ENCODE data around the gene S100A11. TPM values are rescaled to one million over a fixed set of nuclear protein-coding genes. Genes with fewer than 3 reads are reported as not detected.

The S100A11 gene
- total RNA-seq, 4 donors from 2014 or later = 431 to 722 (median 606) TPM

DNA sequence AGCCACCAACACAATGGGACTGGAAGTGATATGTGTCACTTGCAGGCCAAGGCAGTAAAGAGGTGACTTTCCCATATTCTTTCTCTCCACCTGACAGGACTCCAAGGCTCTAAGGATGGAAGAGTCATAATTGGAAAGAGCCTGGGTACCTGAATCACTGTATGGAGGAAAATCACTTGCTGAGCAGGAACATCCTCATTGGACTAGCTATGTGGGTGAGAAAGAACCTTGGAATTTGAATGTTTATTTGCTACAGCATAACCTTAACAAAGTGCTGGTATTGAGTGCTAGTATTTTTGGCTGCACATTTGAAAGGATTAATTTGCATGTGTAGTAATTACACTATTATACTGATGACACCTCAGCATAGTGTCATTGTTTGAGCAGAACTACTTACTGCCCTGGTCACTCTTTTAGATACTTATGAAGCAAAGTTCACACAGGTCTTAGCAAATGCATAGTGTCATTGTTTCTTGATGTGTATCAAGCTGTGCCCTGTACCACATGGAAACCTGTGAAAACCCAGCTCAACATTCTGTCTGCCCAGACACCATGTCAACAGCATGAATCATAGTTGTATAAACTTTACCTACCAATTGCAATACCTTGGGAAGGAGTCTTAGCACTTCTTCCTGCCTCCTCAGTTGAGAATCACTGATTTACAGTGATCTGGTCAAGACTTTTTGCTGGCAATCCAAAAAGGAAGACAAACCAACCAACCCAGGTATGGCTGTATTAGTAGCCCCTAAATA is 38.0 kb downstream of the S100A11 start:
- H3K4me1 ChIP-seq = peaks cover 44% of the 10 kb centered on the region
- H3K27ac ChIP-seq = peak overlapping the region; percentile 8
- no peak overlapping the region for H3K4me3 ChIP-seq
- no peaks in the 10 kb centered on the region for H3K27me3 ChIP-seq
- H3K9me3 ChIP-seq = no peaks in the 10 kb centered on the region
- no peak for TF ChIP-seq EP300 (IDR thresholded peaks at IDR 0.05)
- TF ChIP-seq POLR2A (IDR thresholded peaks at IDR 0.05) = no peak
- TF ChIP-seq POLR2AphosphoS5 (IDR thresholded peaks at IDR 0.05) = no peak
- no peak for TF ChIP-seq CTCF (IDR thresholded peaks at IDR 0.05)
- no peak for DNase-seq (ENCODE audit: low spot score in 2 of 2)
- H3K36me3 ChIP-seq = no peaks in the 10 kb centered on the region

- H3K36me3 ChIP-seq = no peaks in the 10 kb centered on the region
- H3K27me3 ChIP-seq = no peaks in the 10 kb centered on the region
- H3K4me3 ChIP-seq = no peak overlapping the region
- peaks cover 37% of the 10 kb centered on the region for H3K4me1 ChIP-seq
- no peak for TF ChIP-seq POLR2AphosphoS5 (IDR thresholded peaks at IDR 0.05)
- no peak for TF ChIP-seq EP300 (IDR thresholded peaks at IDR 0.05)
- no peak for TF ChIP-seq POLR2A (IDR thresholded peaks at IDR 0.05)
- no peak for TF ChIP-seq CTCF (IDR thresholded peaks at IDR 0.05)
- no peak for DNase-seq (ENCODE audit: low spot score in 2 of 2)
- WGBS = 96% methylated on average over 1 of the region's 1 CpG
- H3K9me3 ChIP-seq = no peaks in the 10 kb centered on the region
- no peak overlapping the region for H3K27ac ChIP-seq
These were observed 39.6 kb downstream of the S100A11 start for GRCh38 chr1:151997284-151997570.

- DNase-seq (ENCODE audit: low spot score in 2 of 2) = no peak
- Histone ChIP-seq H3K27ac (no peak overlapping the region), H3K9me3 (no peaks in the 10 kb centered on the region), H3K27me3 (no peaks in the 10 kb centered on the region), H3K4me1 (peaks cover 35% of the 10 kb centered on the region), H3K36me3 (no peaks in the 10 kb centered on the region), H3K4me3 (no peak overlapping the region)
- TF ChIP-seq POLR2AphosphoS5 (IDR thresholded peaks at IDR 0.05) (no peak), POLR2A (IDR thresholded peaks at IDR 0.05) (no peak), CTCF (IDR thresholded peaks at IDR 0.05) (no peak), EP300 (IDR thresholded peaks at IDR 0.05) (no peak)
- WGBS = 42% methylated on average over 2 of the region's 2 CpGs
These were observed 41.0 kb downstream of the S100A11 start for GRCh38 chr1:151995774-151996173.

DNA sequence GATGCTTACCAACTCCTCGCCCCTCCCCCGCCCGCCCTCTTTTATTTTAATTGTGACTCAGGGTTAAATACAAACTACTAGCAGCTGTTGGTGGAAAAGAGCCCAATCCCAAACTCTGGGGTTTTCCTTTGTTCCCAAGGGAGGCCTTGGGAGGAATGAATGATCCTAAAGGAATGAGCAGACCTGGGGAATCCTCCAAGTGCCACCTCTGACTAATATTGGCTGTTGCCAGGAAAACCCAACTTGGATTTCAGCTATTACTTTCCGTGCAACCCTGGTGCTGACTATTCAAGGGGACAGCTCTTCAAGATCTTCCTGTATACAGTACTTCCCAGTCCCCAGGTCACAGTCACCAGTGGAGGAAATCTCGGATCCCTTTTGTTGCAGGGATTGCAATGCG is 41.8 kb downstream of the S100A11 start:
- Histone ChIP-seq H3K36me3 (no peaks in the 10 kb centered on the region), H3K27me3 (no peaks in the 10 kb centered on the region), H3K9me3 (no peaks in the 10 kb centered on the region), H3K27ac (peak overlapping the region; percentile 95), H3K4me1 (peaks cover 43% of the 10 kb centered on the region), H3K4me3 (no peak overlapping the region)
- no peak for DNase-seq (ENCODE audit: low spot score in 2 of 2)
- 31% methylated on average over 6 of the region's 6 CpGs for WGBS
- TF ChIP-seq EP300 (IDR thresholded peaks at IDR 0.05) = no peak
- peak in 2 of 3 donors; percentile 36 to 41 for TF ChIP-seq POLR2AphosphoS5 (IDR thresholded peaks at IDR 0.05)

- H3K36me3 ChIP-seq = no peaks in the 10 kb centered on the region
- peak; percentile 92 to 93 for DNase-seq (ENCODE audit: low spot score in 2 of 2)
- peak within 1 kb of the TSS; percentile 95 for H3K27ac ChIP-seq
- TF ChIP-seq POLR2A (IDR thresholded peaks at IDR 0.05) (peak; percentile 80 to 92), CTCF (IDR thresholded peaks at IDR 0.05) (no peak), EP300 (IDR thresholded peaks at IDR 0.05) (no peak), POLR2AphosphoS5 (IDR thresholded peaks at IDR 0.05) (peak; percentile 33 to 64 (median 54))
- H3K27me3 ChIP-seq = no peaks in the 10 kb centered on the region
- peak within 1 kb of the TSS; percentile 69 for H3K4me3 ChIP-seq
- peaks cover 53% of the 10 kb centered on the region for H3K4me1 ChIP-seq
- WGBS = 0% methylated on average over 8 of the region's 69 CpGs
- H3K9me3 ChIP-seq = no peaks in the 10 kb centered on the region
These were observed 42.9 kb downstream of the S100A11 start, which contains the start of gene S100A10 for GRCh38 chr1:151993734-151994496. Gene S100A10, minus strand, starts transcription at chr1:151993859. Its CDS starts 7,629 bp downstream, at chr1:151986230.

All from suprapubic skin (tissue), 4 donors.